Urothelium cell line (cell line): ENCODE measurements around the gene CHAC1.

Experiments used
- DNase-seq: peaks from one replicate; pipeline ENCODE4 v3.0.0; 2011; ENCODE audit warnings: low spot score, mixed read lengths
- FAIRE-seq: peaks from 2 replicates; lab custom pipeline; 2011; peaks lifted over from hg19 to GRCh38; lab: Jason Lieb, UNC

Gene CHAC1

GRCh38 chr15:40982855-40983254 is 29.6 kb downstream of the CHAC1 start:
- FAIRE-seq (no peak), DNase-seq (no peak)

- DNase-seq: no peak
- FAIRE-seq: no peak
Observed at GRCh38 chr15:40984406-40984805, 31.1 kb downstream of the CHAC1 start.

GRCh38 chr15:40984964-40985363 is 31.7 kb downstream of the CHAC1 start:
- DNase-seq (no peak), FAIRE-seq (no peak)

- FAIRE-seq: no peak
- DNase-seq: no peak
Observed at GRCh38 chr15:40985541-40986330, 32.5 kb downstream of the CHAC1 start.

GRCh38 chr15:40986820-40987219 is 33.5 kb downstream of the CHAC1 start:
- FAIRE-seq: no peak
- DNase-seq: no peak

- FAIRE-seq (no peak), DNase-seq (no peak)
Observed at GRCh38 chr15:40988156-40988555, 34.9 kb downstream of the CHAC1 start.

- no peak for DNase-seq
- FAIRE-seq: no peak
Observed at GRCh38 chr15:40990080-40990479, 36.8 kb downstream of the CHAC1 start.

- FAIRE-seq (no peak), DNase-seq (no peak)
Observed at GRCh38 chr15:40990789-40991188, 37.5 kb downstream of the CHAC1 start.

- DNase-seq (no peak), FAIRE-seq (no peak)
Observed at GRCh38 chr15:40991355-40991754, 38.1 kb downstream of the CHAC1 start.

GRCh38 chr15:40992241-40992741 is 39.0 kb downstream of the CHAC1 start:
- no peak for DNase-seq
- FAIRE-seq: no peak

GRCh38 chr15:40992825-40993224 is 39.6 kb downstream of the CHAC1 start:
- DNase-seq (no peak), FAIRE-seq (no peak)

- FAIRE-seq (no peak), DNase-seq (no peak)
Observed at GRCh38 chr15:40995656-40996055, 42.4 kb downstream of the CHAC1 start.

GRCh38 chr15:40999190-40999589 is 45.9 kb downstream of the CHAC1 start:
- DNase-seq (no peak), FAIRE-seq (no peak)

- FAIRE-seq (no peak), DNase-seq (no peak)
Observed at GRCh38 chr15:41001524-41002214, 48.4 kb downstream of the CHAC1 start.

GRCh38 chr15:41004490-41004889 is 51.2 kb downstream of the CHAC1 start:
- FAIRE-seq: no peak

More at GRCh38 chr15:41004490-41004889, 51.2 kb downstream of the CHAC1 start:
- DNase-seq: no peak
